Sigmoid colon (tissue), 7 donors: ENCODE results near the gene ATXN7L3. TPM values are rescaled to one million over a fixed set of nuclear protein-coding genes. Genes with fewer than 3 reads are reported as not detected.
A peak's percentile ranks its signal among the peaks of the same experiment; 100 is the strongest.

Experiments used
- DNase-seq: peaks from one replicate; pipeline ENCODE4 v3.0.0-alpha.2; 2019
- H3K27ac ChIP-seq, 4 donors: fragments of 200-600 bp; sonication (generic); one replicate each; pipeline ENCODE4 v1.5.1; 2016 to 2019; ENCODE audit warnings: mild to moderate bottlenecking in 1 of 4
- H3K27me3 ChIP-seq, 3 donors: fragments of 200-600 bp; sonication (generic); one replicate each; pipeline ENCODE4 v1.5.1; 2019; ENCODE audit warnings: mild to moderate bottlenecking in 1 of 3
- H3K36me3 ChIP-seq, 4 donors: fragments of 200-600 bp; sonication (generic); one replicate each; pipeline ENCODE4 v1.5.1; 2016 to 2019
- H3K4me1 ChIP-seq, 4 donors: fragments of 200-600 bp; sonication (generic); one replicate each; pipeline ENCODE4 v1.5.1; 2017 to 2019
- H3K4me3 ChIP-seq, 4 donors: fragments of 200-600 bp; sonication (generic); one replicate each; pipeline ENCODE4 v1.5.1; 2017 to 2019; ENCODE audit warnings: mild to moderate bottlenecking in 2 of 4, moderate library complexity in 1 of 4
- H3K9me3 ChIP-seq, 4 donors: fragments of 200-600 bp in 3 of 4; sonication (generic) in 3 of 4; one replicate each; pipeline versions ENCODE4 v1.5.1 to v1.6.1; 2013 to 2019
- EP300 ChIP-seq, 4 donors: sonication (generic); formaldehyde crosslinking; IDR thresholded peaks; one replicate each; pipeline ENCODE4 v1.6.1; 2017; ENCODE audit warnings: antibody characterized with exemption in 4 of 4
- POLR2A ChIP-seq, 2 donors: fragments of 450-650 bp; IDR thresholded peaks; one replicate each; pipeline ENCODE4 v1.6.1; 2016; ENCODE audit warnings: antibody characterized with exemption in 2 of 2, mild to moderate bottlenecking in 2 of 2, moderate library complexity in 2 of 2
- POLR2AphosphoS5 ChIP-seq, 4 donors: sonication (generic); formaldehyde crosslinking; IDR thresholded peaks; one replicate each; pipeline ENCODE4 v1.6.1; 2017; ENCODE audit warnings: antibody characterized with exemption in 4 of 4
- WGBS, 2 donors: extraction: QIAGEN DNeasy Blood & Tissue Kit; methylation state at CpG; one replicate each; pipeline ENCODE4 v1.1.7; 2013; 5-methylcytosine and 5-hydroxymethylcytosine counted together
- intact Hi-C: fragments of 100-400 bp; cut with DNase I; formaldehyde crosslinking; loops from one replicate; pipeline ENCODE4 v1.15.1; 2023
- polyA plus RNA-seq, 3 donors: library from polyadenylated mRNA; stranded (reverse); fragments of 200-250 nt; gene quantifications; one replicate each; pipeline ENCODE4 v1.2.3, GENCODE V29; 2013
- total RNA-seq, 4 donors: library from RNA; depleted of rRNA; stranded (reverse); fragments of >200 nt; gene quantifications; one replicate each; pipeline ENCODE4 v1.1.0, GENCODE V29; 2016
- TF ChIP-seq, protein P1 (sequence below), 4 experiments: fragments of 450-650 bp in 3 of 4; fragments of 200-600 bp in 1 of 4; IDR thresholded peaks; one replicate each; pipeline ENCODE4 v1.5.1; 2016 to 2019; ENCODE audit warnings: antibody characterized with exemption in 4 of 4, mild to moderate bottlenecking in 3 of 4, moderate library complexity in 2 of 4
- donor health status: healthy with polysubstance abuse.
- donor health status: Bipolar disorder and iron deficiency.
- donor health status: healthy.

ATXN7L3 gene
- total and polyA plus RNA-seq, 7 donors = 26.4 to 59.8 (median 36.6) TPM

DNA sequence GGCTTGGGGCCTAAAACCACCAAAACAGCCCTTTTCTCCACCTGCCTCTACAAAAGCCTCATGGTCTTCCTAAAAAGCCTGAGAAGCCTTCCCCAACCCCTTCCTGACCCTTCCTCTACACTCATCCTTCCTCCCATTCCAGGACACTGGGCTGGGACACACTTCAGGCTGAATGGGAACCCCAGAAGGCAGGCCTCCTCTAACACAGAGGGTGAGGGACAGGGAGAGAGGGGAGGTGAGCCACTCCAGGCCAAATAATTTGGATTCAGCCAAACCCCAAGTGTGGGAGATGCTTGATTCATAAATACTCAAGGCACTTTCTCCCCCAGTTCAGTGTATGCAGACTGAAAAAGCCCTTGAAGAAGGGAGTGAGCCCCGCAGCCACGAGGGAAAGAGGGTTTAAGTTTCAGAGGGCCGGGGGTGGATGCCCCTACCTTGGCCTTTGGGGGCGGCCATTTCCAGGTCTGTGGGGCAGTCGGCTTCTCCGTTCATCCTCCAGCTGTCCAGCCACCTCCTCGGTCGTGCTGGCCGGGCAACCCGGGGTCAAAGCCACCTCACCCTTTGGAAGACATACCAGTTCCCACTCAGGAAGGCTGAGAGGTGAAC, 18.2 kb upstream of the ATXN7L3 start:
- peak overlapping the region; percentile 32 to 98 (median 96) for H3K4me3 ChIP-seq
- 6 to 7% methylated on average over 10 of the region's 10 CpGs for WGBS, 2 donors
- intact Hi-C loops = loop anchor here (1.0 to 10.0 kb wide), 3 partner anchors 31 to 287 kb away; partner anchors contain the start of genes GPATCH8 and HROB
- TF ChIP-seq POLR2AphosphoS5 (IDR thresholded peaks at IDR 0.05) (no peak), POLR2A (IDR thresholded peaks at IDR 0.05) (no peak), EP300 (IDR thresholded peaks at IDR 0.05) (no peak)
- TF ChIP-seq, protein P1, sequence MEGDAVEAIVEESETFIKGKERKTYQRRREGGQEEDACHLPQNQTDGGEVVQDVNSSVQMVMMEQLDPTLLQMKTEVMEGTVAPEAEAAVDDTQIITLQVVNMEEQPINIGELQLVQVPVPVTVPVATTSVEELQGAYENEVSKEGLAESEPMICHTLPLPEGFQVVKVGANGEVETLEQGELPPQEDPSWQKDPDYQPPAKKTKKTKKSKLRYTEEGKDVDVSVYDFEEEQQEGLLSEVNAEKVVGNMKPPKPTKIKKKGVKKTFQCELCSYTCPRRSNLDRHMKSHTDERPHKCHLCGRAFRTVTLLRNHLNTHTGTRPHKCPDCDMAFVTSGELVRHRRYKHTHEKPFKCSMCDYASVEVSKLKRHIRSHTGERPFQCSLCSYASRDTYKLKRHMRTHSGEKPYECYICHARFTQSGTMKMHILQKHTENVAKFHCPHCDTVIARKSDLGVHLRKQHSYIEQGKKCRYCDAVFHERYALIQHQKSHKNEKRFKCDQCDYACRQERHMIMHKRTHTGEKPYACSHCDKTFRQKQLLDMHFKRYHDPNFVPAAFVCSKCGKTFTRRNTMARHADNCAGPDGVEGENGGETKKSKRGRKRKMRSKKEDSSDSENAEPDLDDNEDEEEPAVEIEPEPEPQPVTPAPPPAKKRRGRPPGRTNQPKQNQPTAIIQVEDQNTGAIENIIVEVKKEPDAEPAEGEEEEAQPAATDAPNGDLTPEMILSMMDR (IDR thresholded peaks at IDR 0.05) = no peak
- no peaks in the 10 kb centered on the region for H3K9me3 ChIP-seq
- DNase-seq = no peak
- H3K36me3 ChIP-seq = peaks cover 25 to 44% (median 33%) of the 10 kb centered on the region in 4 donors
- no peaks in the 10 kb centered on the region for H3K27me3 ChIP-seq
- H3K4me1 ChIP-seq = peaks cover under 1 to 41% (median 25%) of the 10 kb centered on the region in 4 donors
- peak overlapping the region; percentile 99 to 100 (median 100) for H3K27ac ChIP-seq

DNA sequence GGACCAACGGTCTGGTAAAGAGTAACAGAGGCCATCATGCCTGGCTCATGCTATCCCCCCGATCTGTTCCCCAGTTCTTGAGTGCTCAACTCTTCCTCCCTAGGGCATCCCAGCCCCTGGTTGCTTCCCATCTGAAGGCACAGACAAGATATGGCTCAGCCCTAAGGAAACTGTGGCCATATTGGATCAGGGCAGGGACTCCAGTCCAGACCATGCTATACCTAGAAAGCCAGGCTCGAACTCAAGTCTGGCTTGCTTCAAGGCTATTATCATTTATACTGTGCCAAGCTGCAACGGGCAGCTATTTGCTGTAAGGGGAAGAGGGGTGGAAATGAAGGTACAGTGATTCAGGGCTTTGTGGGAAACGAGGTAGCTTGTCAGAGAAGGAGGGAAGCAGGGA, 17.0 kb upstream of the ATXN7L3 start:
- Histone ChIP-seq H3K9me3 (no peaks in the 10 kb centered on the region), H3K36me3 (peaks cover 25 to 45% (median 33%) of the 10 kb centered on the region in 4 donors), H3K27me3 (no peaks in the 10 kb centered on the region), H3K27ac (no peak overlapping the region), H3K4me1 (peaks cover 0 to 40% (median 19%) of the 10 kb centered on the region in 4 donors), H3K4me3 (no peak overlapping the region)
- DNase-seq = no peak
- WGBS, 2 donors = 62 to 72% methylated on average over 5 of the region's 5 CpGs
- TF ChIP-seq POLR2AphosphoS5 (IDR thresholded peaks at IDR 0.05) (no peak), POLR2A (IDR thresholded peaks at IDR 0.05) (no peak), EP300 (IDR thresholded peaks at IDR 0.05) (no peak)
- TF ChIP-seq, protein P1 (IDR thresholded peaks at IDR 0.05) = no peak
- intact Hi-C loops = loop anchor here (5.0 to 10.0 kb wide), 2 partner anchors 74 to 288 kb away; partner anchors contain the start of genes GPATCH8 and HROB

DNA sequence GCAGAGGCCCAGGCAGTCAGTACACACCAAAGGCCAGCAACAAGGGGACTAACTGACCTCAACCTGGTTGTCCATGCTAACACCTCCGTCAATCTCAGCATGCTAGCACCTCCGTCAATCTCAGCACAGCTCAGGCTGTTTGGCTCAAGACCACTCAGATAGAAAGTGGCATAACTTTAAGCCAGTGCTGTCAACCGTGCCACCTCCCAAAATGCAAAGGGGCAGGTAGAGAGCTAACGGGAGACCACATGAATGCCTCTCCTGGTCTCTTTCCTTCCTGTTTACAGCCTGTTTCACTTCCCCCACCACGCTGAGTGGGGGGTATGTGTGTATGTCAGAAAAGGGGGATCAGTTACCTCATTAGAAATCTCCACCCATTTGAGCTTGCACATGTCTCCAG, 16.5 kb upstream of the ATXN7L3 start:
- Histone ChIP-seq H3K4me3 (no peak overlapping the region), H3K4me1 (peaks cover 0 to 46% (median 20%) of the 10 kb centered on the region in 4 donors), H3K27me3 (no peaks in the 10 kb centered on the region), H3K9me3 (no peaks in the 10 kb centered on the region), H3K27ac (no peak overlapping the region), H3K36me3 (peaks cover 25 to 50% (median 36%) of the 10 kb centered on the region in 4 donors)
- no peak for DNase-seq
- TF ChIP-seq POLR2AphosphoS5 (IDR thresholded peaks at IDR 0.05) = no peak
- TF ChIP-seq POLR2A (IDR thresholded peaks at IDR 0.05) = no peak
- no peak for TF ChIP-seq EP300 (IDR thresholded peaks at IDR 0.05)
- TF ChIP-seq, protein P1 (IDR thresholded peaks at IDR 0.05) = no peak
- intact Hi-C loops = loop anchor here (5.0 to 10.0 kb wide), 2 partner anchors 74 to 289 kb away; partner anchors contain the start of genes GPATCH8 and HROB
- 45 to 81% methylated on average over 5 of the region's 5 CpGs for WGBS, 2 donors

DNA sequence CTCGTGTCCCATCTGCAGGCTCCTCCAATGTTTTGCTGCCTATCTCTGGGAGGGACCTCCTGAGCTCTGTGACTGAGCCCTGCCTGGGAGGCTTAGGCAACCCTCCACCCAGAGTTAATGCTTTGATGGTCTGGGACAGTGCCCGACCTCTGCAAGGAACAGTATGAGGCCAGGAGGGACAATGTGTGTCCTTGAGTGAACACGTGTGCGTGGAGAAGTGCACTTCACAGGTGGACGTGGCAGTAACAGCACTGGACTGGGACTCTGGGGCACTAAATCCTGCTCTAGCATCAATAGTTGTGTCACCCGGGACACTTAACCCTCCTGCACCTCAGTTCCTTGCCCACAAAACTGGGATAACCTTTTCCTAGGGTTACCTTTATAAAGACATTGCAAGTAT, 15.2 kb upstream of the ATXN7L3 start:
- WGBS, 2 donors = 87 to 93% methylated on average over 6 of the region's 6 CpGs
- Histone ChIP-seq H3K4me1 (peaks cover 0 to 58% (median 32%) of the 10 kb centered on the region in 4 donors), H3K9me3 (no peaks in the 10 kb centered on the region), H3K27ac (no peak overlapping the region), H3K4me3 (no peak overlapping the region), H3K27me3 (no peaks in the 10 kb centered on the region), H3K36me3 (peaks cover 25 to 56% (median 37%) of the 10 kb centered on the region in 4 donors)
- DNase-seq = no peak
- TF ChIP-seq EP300 (IDR thresholded peaks at IDR 0.05) (no peak), POLR2AphosphoS5 (IDR thresholded peaks at IDR 0.05) (no peak), POLR2A (IDR thresholded peaks at IDR 0.05) (no peak)
- TF ChIP-seq, protein P1 (IDR thresholded peaks at IDR 0.05) = no peak
- intact Hi-C loops = loop anchor here (5.0 to 10.0 kb wide), 3 partner anchors 73 to 290 kb away; partner anchors contain the start of genes GPATCH8, GRN and HROB
